GM18873 (cell line): ENCODE data around the gene CCDC7.
"Not testable (repeated sequence)": the region's sequence is repeated elsewhere in the genome, so short reads cannot be mapped to it uniquely, and the experiment has no call there.

ENCODE experiments used
- ATAC-seq: cut with Tn5 transposase; IDR thresholded peaks from one replicate; pipeline ENCODE4 v1.9.1; 2021; ENCODE audit warnings: mild to moderate bottlenecking, moderate library complexity, moderate number of reproducible peaks; ENCODE audit not compliant: unreplicated experiment, low FRiP score

The CCDC7 gene

GRCh38 chr10:32540691-32541470 lies 94.9 kb downstream of the CCDC7 start:
- no peak for ATAC-seq

- ATAC-seq, result no peak
Measured at GRCh38 chr10:32548208-32548607, 102.3 kb downstream of the CCDC7 start.

- ATAC-seq, result no peak
Measured at GRCh38 chr10:32556783-32557395, 110.9 kb downstream of the CCDC7 start.

GRCh38 chr10:32562695-32563094 lies 116.8 kb downstream of the CCDC7 start:
- not testable (repeated sequence) for ATAC-seq

GRCh38 chr10:32577448-32577847 lies 131.5 kb downstream of the CCDC7 start:
- ATAC-seq, result no peak

- no peak for ATAC-seq
Measured at GRCh38 chr10:32582946-32583345, 137.0 kb downstream of the CCDC7 start.

- ATAC-seq, result not testable (repeated sequence)
Measured at GRCh38 chr10:32598022-32598421, 152.1 kb downstream of the CCDC7 start.

GRCh38 chr10:32600317-32600716 lies 154.4 kb downstream of the CCDC7 start:
- ATAC-seq, result no peak

- not testable (repeated sequence) for ATAC-seq
Measured at GRCh38 chr10:32601562-32601961, 155.6 kb downstream of the CCDC7 start.

GRCh38 chr10:32605787-32606186 lies 159.8 kb downstream of the CCDC7 start:
- no peak for ATAC-seq

GRCh38 chr10:32610543-32610942 lies 164.6 kb downstream of the CCDC7 start:
- ATAC-seq, result not testable (repeated sequence)

GRCh38 chr10:32616438-32616837 lies 170.5 kb downstream of the CCDC7 start:
- ATAC-seq, result no peak

GRCh38 chr10:32618482-32618881 lies 172.5 kb downstream of the CCDC7 start:
- no peak for ATAC-seq

GRCh38 chr10:32621969-32622368 lies 176.0 kb downstream of the CCDC7 start:
- ATAC-seq, result no peak

GRCh38 chr10:32622409-32622808 lies 176.5 kb downstream of the CCDC7 start:
- ATAC-seq, result no peak

GRCh38 chr10:32627183-32627582 lies 181.2 kb downstream of the CCDC7 start:
- no peak for ATAC-seq

- ATAC-seq, result no peak
Measured at GRCh38 chr10:32629910-32630309, 184.0 kb downstream of the CCDC7 start.

- no peak for ATAC-seq
Measured at GRCh38 chr10:32646535-32646934, 200.6 kb downstream of the CCDC7 start.

GRCh38 chr10:32650246-32650655 lies 204.3 kb downstream of the CCDC7 start:
- ATAC-seq, result no peak

GRCh38 chr10:32657430-32657829 lies 211.5 kb downstream of the CCDC7 start:
- not testable (repeated sequence) for ATAC-seq

GRCh38 chr10:32661346-32661745 lies 215.4 kb downstream of the CCDC7 start:
- no peak for ATAC-seq
